ENCODE measurements around the gene DPM2.

DPM2 gene

GRCh38 chr9:127976498-127976897 is 38.8 kb upstream of the DPM2 start:
- H3K27ac ChIP-seq (ENCODE audit: low read depth, low read length) = peak overlapping the region; percentile 83
- H3K4me3 ChIP-seq (ENCODE audit: low read length) = peak overlapping the region; percentile 95
- TF ChIP-seq EZH2phosphoT487 (IDR thresholded peaks at IDR 0.05; ENCODE audit: borderline replicate concordance, low read length) = no peak
- TF ChIP-seq CTCF (IDR thresholded peaks at IDR 0.05; ENCODE audit: low read depth, low read length, poor library complexity, severe bottlenecking) = no peak
- H4K20me1 ChIP-seq (ENCODE audit: control insufficient read depth, insufficient read depth, low read depth, low read length) = peaks cover 59% of the 10 kb centered on the region
- H3K36me3 ChIP-seq (ENCODE audit: control insufficient read depth, low read length) = peaks cover 87% of the 10 kb centered on the region
- H3K9me3 ChIP-seq (ENCODE audit: control insufficient read depth, insufficient read depth, low read length) = no peaks in the 10 kb centered on the region
- no peaks in the 10 kb centered on the region for H3K9me2 ChIP-seq (replicated peaks; ENCODE audit: control insufficient read depth, low read length)
- no peaks in the 10 kb centered on the region for H3K27me3 ChIP-seq (ENCODE audit: control insufficient read depth, low read length)
- H3K4me2 ChIP-seq (ENCODE audit: low read length) = peak overlapping the region; percentile 92
- H3K4me1 ChIP-seq (ENCODE audit: control insufficient read depth, low read length) = peaks cover 68% of the 10 kb centered on the region
- peaks cover 9% of the 10 kb centered on the region for H3F3A ChIP-seq (ENCODE audit: control insufficient read depth, insufficient read depth)
- H3K79me2 ChIP-seq (ENCODE audit: control insufficient read depth, low read length) = peaks cover 95% of the 10 kb centered on the region

DNA sequence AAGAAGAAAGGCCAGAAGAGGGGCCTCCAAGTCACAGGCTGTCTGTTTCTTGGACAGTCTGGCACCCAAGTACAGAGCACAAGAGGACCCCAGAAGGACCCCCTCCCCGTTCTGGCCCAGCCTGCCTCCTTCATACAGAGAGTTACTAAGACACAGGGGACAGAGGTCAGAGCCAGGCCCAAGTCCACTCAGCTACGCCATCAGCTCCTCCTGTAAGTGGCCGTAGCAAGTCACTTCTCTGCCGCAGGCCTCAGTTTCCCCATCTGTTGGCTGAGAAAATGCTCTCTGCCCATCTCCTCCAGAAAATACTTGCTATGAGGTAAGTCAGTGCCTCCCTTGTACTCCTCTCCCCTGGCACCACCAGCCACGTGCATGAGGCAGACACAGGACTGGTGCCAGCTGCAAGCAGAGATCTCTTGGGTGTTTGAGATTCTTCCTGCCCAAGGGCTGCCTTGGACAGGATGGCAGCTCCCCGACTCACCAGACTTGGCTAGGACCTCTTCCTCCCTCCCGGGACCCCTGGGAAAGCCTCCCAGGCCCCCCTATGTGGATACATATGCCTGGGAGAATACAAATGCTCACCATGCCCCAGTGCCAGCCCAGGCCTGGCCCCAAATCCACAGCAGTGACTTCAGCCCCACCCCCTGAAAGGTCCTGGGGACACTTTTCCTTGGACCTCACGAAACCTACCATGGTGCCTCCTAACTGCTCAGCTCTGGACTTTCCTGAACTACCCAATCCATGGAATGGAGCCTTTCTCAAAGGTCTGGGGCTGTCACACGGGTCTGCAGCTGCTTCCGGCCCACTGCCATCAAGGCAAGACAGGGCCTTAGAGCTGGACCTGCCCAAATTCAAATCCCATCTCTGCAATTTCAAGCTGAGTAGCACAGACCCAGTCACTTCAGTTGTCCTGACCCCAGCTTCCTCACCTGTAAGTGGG is 38.0 kb upstream of the DPM2 start:
- Histone ChIP-seq H3K9me3 (ENCODE audit: control insufficient read depth, insufficient read depth, low read length) (no peaks in the 10 kb centered on the region), H4K20me1 (ENCODE audit: control insufficient read depth, insufficient read depth, low read depth, low read length) (peaks cover 59% of the 10 kb centered on the region), H3K4me2 (ENCODE audit: low read length) (peak overlapping the region; percentile 92), H3K79me2 (ENCODE audit: control insufficient read depth, low read length) (peaks cover 99% of the 10 kb centered on the region), H3K9me2 (replicated peaks; ENCODE audit: control insufficient read depth, low read length) (no peaks in the 10 kb centered on the region), H3K27ac (ENCODE audit: low read depth, low read length) (peak overlapping the region; percentile 83), H3F3A (ENCODE audit: control insufficient read depth, insufficient read depth) (peaks cover 10% of the 10 kb centered on the region), H3K4me1 (ENCODE audit: control insufficient read depth, low read length) (peaks cover 73% of the 10 kb centered on the region), H3K4me3 (ENCODE audit: low read length) (peak overlapping the region; percentile 95), H3K27me3 (ENCODE audit: control insufficient read depth, low read length) (no peaks in the 10 kb centered on the region), H3K36me3 (ENCODE audit: control insufficient read depth, low read length) (peaks cover 90% of the 10 kb centered on the region)
- TF ChIP-seq EZH2phosphoT487 (IDR thresholded peaks at IDR 0.05; ENCODE audit: borderline replicate concordance, low read length) = no peak
- no peak for TF ChIP-seq CTCF (IDR thresholded peaks at IDR 0.05; ENCODE audit: low read depth, low read length, poor library complexity, severe bottlenecking)

GRCh38 chr9:127974769-127975261 is 37.2 kb upstream of the DPM2 start:
- peaks cover 82% of the 10 kb centered on the region for H3K4me1 ChIP-seq (ENCODE audit: control insufficient read depth, low read length)
- H3F3A ChIP-seq (ENCODE audit: control insufficient read depth, insufficient read depth) = peaks cover 10% of the 10 kb centered on the region
- peaks cover 100% of the 10 kb centered on the region for H3K79me2 ChIP-seq (ENCODE audit: control insufficient read depth, low read length)
- no peaks in the 10 kb centered on the region for H3K9me2 ChIP-seq (replicated peaks; ENCODE audit: control insufficient read depth, low read length)
- H3K4me2 ChIP-seq (ENCODE audit: low read length) = peak overlapping the region; percentile 92
- H3K36me3 ChIP-seq (ENCODE audit: control insufficient read depth, low read length) = peaks cover 93% of the 10 kb centered on the region
- no peaks in the 10 kb centered on the region for H3K9me3 ChIP-seq (ENCODE audit: control insufficient read depth, insufficient read depth, low read length)
- H3K27me3 ChIP-seq (ENCODE audit: control insufficient read depth, low read length) = no peaks in the 10 kb centered on the region
- no peak for TF ChIP-seq CTCF (IDR thresholded peaks at IDR 0.05; ENCODE audit: low read depth, low read length, poor library complexity, severe bottlenecking)
- no peak for TF ChIP-seq EZH2phosphoT487 (IDR thresholded peaks at IDR 0.05; ENCODE audit: borderline replicate concordance, low read length)
- peaks cover 63% of the 10 kb centered on the region for H4K20me1 ChIP-seq (ENCODE audit: control insufficient read depth, insufficient read depth, low read depth, low read length)
- peak overlapping the region; percentile 95 for H3K4me3 ChIP-seq (ENCODE audit: low read length)
- H3K27ac ChIP-seq (ENCODE audit: low read depth, low read length) = peak overlapping the region; percentile 83; the same call in 1 of the 2 replicates

Data from DOHH2 (cell line).